Measurements from ENCODE around the gene PEX11B. TPM values are rescaled to one million over a fixed set of nuclear protein-coding genes. Genes with fewer than 3 reads are reported as not detected.

Gene PEX11B
- total RNA-seq, 1 experiment from 2014 or later, result 22.4 TPM

- intact Hi-C loops (cut with micrococcal nuclease; ENCODE audit: unreplicated experiment), result no loop called here
- Histone ChIP-seq H3K4me3 (ENCODE audit: low read depth, low read length, poor library complexity, severe bottlenecking) (no peak overlapping the region), H3K36me3 (ENCODE audit: insufficient read depth, low read length, poor library complexity, severe bottlenecking) (no peaks in the 10 kb centered on the region), H3K27me3 (replicated peaks; ENCODE audit: insufficient read depth, low read depth, low read length, poor library complexity) (no peaks in the 10 kb centered on the region), H3K27ac (ENCODE audit: low read depth, low read length, poor library complexity, severe bottlenecking) (no peak overlapping the region), H3K9me3 (ENCODE audit: low read depth, low read length, poor library complexity, severe bottlenecking) (no peaks in the 10 kb centered on the region), H3K4me1 (ENCODE audit: insufficient read depth, low read length, poor library complexity, severe bottlenecking) (no peaks in the 10 kb centered on the region)
- ChIA-PET POLR2A (ENCODE audit: low non-redundant PET) (no interaction called here), CTCF (interaction anchor here (0.6 kb wide), 1 partner anchor 33 kb away, joined by 5 read pairs; no protein-coding TSS in a partner anchor)
- DNase-seq (ENCODE audit: low spot score), result no peak
- TF ChIP-seq, protein P1, sequence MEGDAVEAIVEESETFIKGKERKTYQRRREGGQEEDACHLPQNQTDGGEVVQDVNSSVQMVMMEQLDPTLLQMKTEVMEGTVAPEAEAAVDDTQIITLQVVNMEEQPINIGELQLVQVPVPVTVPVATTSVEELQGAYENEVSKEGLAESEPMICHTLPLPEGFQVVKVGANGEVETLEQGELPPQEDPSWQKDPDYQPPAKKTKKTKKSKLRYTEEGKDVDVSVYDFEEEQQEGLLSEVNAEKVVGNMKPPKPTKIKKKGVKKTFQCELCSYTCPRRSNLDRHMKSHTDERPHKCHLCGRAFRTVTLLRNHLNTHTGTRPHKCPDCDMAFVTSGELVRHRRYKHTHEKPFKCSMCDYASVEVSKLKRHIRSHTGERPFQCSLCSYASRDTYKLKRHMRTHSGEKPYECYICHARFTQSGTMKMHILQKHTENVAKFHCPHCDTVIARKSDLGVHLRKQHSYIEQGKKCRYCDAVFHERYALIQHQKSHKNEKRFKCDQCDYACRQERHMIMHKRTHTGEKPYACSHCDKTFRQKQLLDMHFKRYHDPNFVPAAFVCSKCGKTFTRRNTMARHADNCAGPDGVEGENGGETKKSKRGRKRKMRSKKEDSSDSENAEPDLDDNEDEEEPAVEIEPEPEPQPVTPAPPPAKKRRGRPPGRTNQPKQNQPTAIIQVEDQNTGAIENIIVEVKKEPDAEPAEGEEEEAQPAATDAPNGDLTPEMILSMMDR (conservative IDR thresholded peaks at IDR 0.05; ENCODE audit: low read depth, low read length), result no peak
- no peak for TF ChIP-seq EZH2 (IDR thresholded peaks at IDR 0.05; ENCODE audit: borderline replicate concordance, low read depth, low read length, poor library complexity, severe bottlenecking)
- no TSS peak for BruUV-seq (replicated peaks)
These were observed 46.3 kb downstream of the PEX11B start for GRCh38 chr1:145871994-145872924.

GRCh38 chr1:145868232-145868631, 50.3 kb downstream of the PEX11B start:
- Histone ChIP-seq H3K4me3 (ENCODE audit: low read depth, low read length, poor library complexity, severe bottlenecking) (no peak overlapping the region), H3K4me1 (ENCODE audit: insufficient read depth, low read length, poor library complexity, severe bottlenecking) (no peaks in the 10 kb centered on the region), H3K27me3 (replicated peaks; ENCODE audit: insufficient read depth, low read depth, low read length, poor library complexity) (no peaks in the 10 kb centered on the region), H3K9me3 (ENCODE audit: low read depth, low read length, poor library complexity, severe bottlenecking) (no peaks in the 10 kb centered on the region), H3K27ac (ENCODE audit: low read depth, low read length, poor library complexity, severe bottlenecking) (no peak overlapping the region), H3K36me3 (ENCODE audit: insufficient read depth, low read length, poor library complexity, severe bottlenecking) (no peaks in the 10 kb centered on the region)
- POLR2A ChIA-PET (ENCODE audit: low non-redundant PET), result no interaction called here
- TF ChIP-seq, protein P1 (conservative IDR thresholded peaks at IDR 0.05; ENCODE audit: low read depth, low read length), result no peak
- no peak for TF ChIP-seq EZH2 (IDR thresholded peaks at IDR 0.05; ENCODE audit: borderline replicate concordance, low read depth, low read length, poor library complexity, severe bottlenecking)
- intact Hi-C loops (cut with micrococcal nuclease; ENCODE audit: unreplicated experiment), result no loop called here
- DNase-seq (ENCODE audit: low spot score), result no peak
- CTCF ChIA-PET, result no interaction called here
- no TSS peak for BruUV-seq (replicated peaks)

- Histone ChIP-seq H3K27me3 (replicated peaks; ENCODE audit: insufficient read depth, low read depth, low read length, poor library complexity) (no peaks in the 10 kb centered on the region), H3K4me3 (ENCODE audit: low read depth, low read length, poor library complexity, severe bottlenecking) (no peak overlapping the region), H3K36me3 (ENCODE audit: insufficient read depth, low read length, poor library complexity, severe bottlenecking) (no peaks in the 10 kb centered on the region), H3K27ac (ENCODE audit: low read depth, low read length, poor library complexity, severe bottlenecking) (no peak overlapping the region), H3K9me3 (ENCODE audit: low read depth, low read length, poor library complexity, severe bottlenecking) (no peaks in the 10 kb centered on the region), H3K4me1 (ENCODE audit: insufficient read depth, low read length, poor library complexity, severe bottlenecking) (peaks cover 4% of the 10 kb centered on the region)
- intact Hi-C loops (cut with micrococcal nuclease; ENCODE audit: unreplicated experiment), result no loop called here
- DNase-seq (ENCODE audit: low spot score), result no peak
- no peak for TF ChIP-seq EZH2 (IDR thresholded peaks at IDR 0.05; ENCODE audit: borderline replicate concordance, low read depth, low read length, poor library complexity, severe bottlenecking)
- TF ChIP-seq, protein P1 (conservative IDR thresholded peaks at IDR 0.05; ENCODE audit: low read depth, low read length), result no peak
- CTCF ChIA-PET, result no interaction called here
- BruUV-seq (replicated peaks), result no TSS peak
- POLR2A ChIA-PET (ENCODE audit: low non-redundant PET), result interaction anchor here (0.6 kb wide), 1 partner anchor 67 kb away, joined by 4 read pairs; no protein-coding TSS in a partner anchor
These were observed 55.1 kb downstream of the PEX11B start for GRCh38 chr1:145863282-145864018.

Other genes with a start within 250 kb of the PEX11B start
- gene PDZK1, start 211.3 kb downstream of the PEX11B start, total RNA-seq (2021), result 0.39 and 0.52 TPM in 2 replicates
- gene CD160, start 199.2 kb downstream of the PEX11B start, total RNA-seq (2021), result not detected in 2 replicates
- 15.3 and 18.0 TPM in 2 replicates for gene RNF115, start 94.6 kb downstream of the PEX11B start, total RNA-seq (2021)
- 49.6 and 50.3 TPM in 2 replicates for gene POLR3C, start 94.5 kb downstream of the PEX11B start, total RNA-seq (2021)
- gene NUDT17, start 73.1 kb downstream of the PEX11B start, total RNA-seq (2021), result 3.4 and 6.6 TPM in 2 replicates
- gene PIAS3, start 59.6 kb downstream of the PEX11B start, total RNA-seq (2021), result 41.8 and 47.0 TPM in 2 replicates
- gene ANKRD35, start 32.9 kb downstream of the PEX11B start, total RNA-seq (2021), result not detected in 2 replicates
- 1.1 and 1.2 TPM in 2 replicates for gene ITGA10, start 8.7 kb downstream of the PEX11B start, total RNA-seq (2021)
- gene RBM8A, start 8.8 kb upstream of the PEX11B start, total RNA-seq (2021), result 255 and 276 TPM in 2 replicates
- gene LIX1L, start 39.3 kb upstream of the PEX11B start, total RNA-seq (2021), result 39.6 and 40.1 TPM in 2 replicates
- 1.6 and 2.2 TPM in 2 replicates for gene ANKRD34A, start 45.9 kb upstream of the PEX11B start, total RNA-seq (2021)
- 8.5 and 11.6 TPM in 2 replicates for gene POLR3GL, start 46.0 kb upstream of the PEX11B start, total RNA-seq (2021)
- gene TXNIP, start 77.9 kb upstream of the PEX11B start, total RNA-seq (2021), result 27.3 and 36.4 TPM in 2 replicates
- 0.24 and 0.31 TPM in 2 replicates for gene HJV, start 103.0 kb upstream of the PEX11B start, total RNA-seq (2021)
- gene NBPF10, start 226.1 kb upstream of the PEX11B start, total RNA-seq (2021), result 2.9 and 3.5 TPM in 2 replicates